Testis (tissue), 2 donors: Measurements from ENCODE around the gene TXNDC5.

Experiments used
- CTCF ChIP-seq, 3 experiments: fragments of 450-650 bp in 2 of 3; fragments of 200-600 bp in 1 of 3; sonication (generic) in 1 of 3; IDR thresholded peaks; one replicate each; pipeline ENCODE4 v1.5.1; 2016 to 2019; ENCODE audit warnings: antibody characterized with exemption in 3 of 3, mild to moderate bottlenecking in 2 of 3, moderate library complexity in 1 of 3
- POLR2A ChIP-seq: fragments of 450-650 bp; IDR thresholded peaks from one replicate; pipeline ENCODE4 v1.6.1; 2017; ENCODE audit warnings: antibody characterized with exemption, mild to moderate bottlenecking, moderate library complexity

GRCh38 chr6:7933794-7934193, 23.2 kb upstream of the TXNDC5 start:
- no peak for TF ChIP-seq CTCF (IDR thresholded peaks at IDR 0.05)
- no peak for TF ChIP-seq POLR2A
